Retinal pigment epithelial cell (primary cell): ENCODE data around the gene FGF14.

Experiments used
- DNase-seq: peaks from one replicate; pipeline ENCODE4 v3.0.0-alpha.2; 2010; ENCODE audit warnings: low read depth
- H3K4me3 ChIP-seq: 2 replicates; pipeline ENCODE4 v1.5.1; 2011; ENCODE audit warnings: mild to moderate bottlenecking, low read length, control low read depth, moderate library complexity
- CTCF ChIP-seq: conservative IDR thresholded peaks from 2 replicates; pipeline ENCODE4 v1.5.1; 2011; ENCODE audit warnings: low read depth, low read length, control low read depth, inconsistent platforms

FGF14 gene

GRCh38 chr13:102369302-102369701 lies 32.5 kb downstream of the FGF14 start:
- TF ChIP-seq CTCF, result no peak
- no peak for DNase-seq
- H3K4me3 ChIP-seq, result no peak overlapping the region

- no peak for DNase-seq
- no peak overlapping the region for H3K4me3 ChIP-seq
- no peak for TF ChIP-seq CTCF
These were observed 34.0 kb downstream of the FGF14 start for GRCh38 chr13:102367836-102368235.

- H3K4me3 ChIP-seq, result no peak overlapping the region
- DNase-seq, result no peak
- TF ChIP-seq CTCF, result no peak
These were observed 40.7 kb downstream of the FGF14 start for GRCh38 chr13:102361113-102361512.

- H3K4me3 ChIP-seq, result no peak overlapping the region
- TF ChIP-seq CTCF, result no peak
- no peak for DNase-seq
These were observed 42.6 kb downstream of the FGF14 start for GRCh38 chr13:102359264-102359663.

DNA sequence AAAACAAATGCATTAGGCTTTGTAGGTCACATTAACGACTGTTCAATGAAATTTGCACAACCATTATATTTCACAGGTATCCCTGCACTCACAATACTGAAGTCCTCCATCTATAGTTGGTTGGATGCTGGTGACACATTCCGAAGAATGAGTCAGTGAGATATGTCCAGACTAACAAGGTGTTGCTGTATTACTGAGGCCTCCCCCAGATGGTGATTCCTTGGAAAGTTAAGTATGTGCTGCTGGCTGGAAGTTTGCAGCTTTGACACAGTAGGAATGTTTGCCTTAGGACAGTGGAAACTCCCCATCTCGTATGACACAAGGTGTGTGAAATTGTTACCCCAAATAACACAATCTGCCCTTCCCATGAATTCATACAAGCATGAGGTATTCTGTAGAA lies 46.6 kb downstream of the FGF14 start:
- H3K4me3 ChIP-seq, result no peak overlapping the region
- no peak for DNase-seq
- TF ChIP-seq CTCF, result no peak

GRCh38 chr13:102354011-102354410 lies 47.8 kb downstream of the FGF14 start:
- DNase-seq, result no peak
- no peak for TF ChIP-seq CTCF
- H3K4me3 ChIP-seq, result no peak overlapping the region

DNA sequence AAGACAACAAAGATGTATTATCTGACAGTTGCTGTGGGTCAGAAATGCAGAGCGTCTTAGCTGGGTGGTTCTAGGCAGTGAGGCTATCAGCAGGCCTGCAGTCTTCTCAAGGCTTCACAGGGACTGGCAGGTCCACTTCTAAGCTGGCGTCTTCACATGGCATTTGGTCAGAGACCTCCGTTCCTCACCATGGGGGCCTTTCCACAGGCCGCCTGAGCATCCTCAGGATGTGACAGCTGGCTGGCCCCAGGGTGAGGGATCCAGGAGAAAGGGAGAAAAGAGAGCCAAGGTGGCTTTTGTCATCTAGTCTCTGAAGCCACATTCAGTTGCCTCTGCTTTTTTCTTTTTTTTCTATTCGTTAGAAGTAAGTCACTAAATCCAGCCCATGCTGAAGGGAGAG lies 50.3 kb downstream of the FGF14 start:
- H3K4me3 ChIP-seq, result no peak overlapping the region
- no peak for DNase-seq
- TF ChIP-seq CTCF, result no peak
